Activated naive CD4-positive, alpha-beta T cell treated with Interleukin-2 at 50 U/mL for 16 hours (primary cell): ENCODE measurements around the gene TADA3.

Source experiments
- DNase-seq: peaks from one replicate; pipeline ENCODE4 v3.0.0-alpha.2; 2020

TADA3 gene, protein sequence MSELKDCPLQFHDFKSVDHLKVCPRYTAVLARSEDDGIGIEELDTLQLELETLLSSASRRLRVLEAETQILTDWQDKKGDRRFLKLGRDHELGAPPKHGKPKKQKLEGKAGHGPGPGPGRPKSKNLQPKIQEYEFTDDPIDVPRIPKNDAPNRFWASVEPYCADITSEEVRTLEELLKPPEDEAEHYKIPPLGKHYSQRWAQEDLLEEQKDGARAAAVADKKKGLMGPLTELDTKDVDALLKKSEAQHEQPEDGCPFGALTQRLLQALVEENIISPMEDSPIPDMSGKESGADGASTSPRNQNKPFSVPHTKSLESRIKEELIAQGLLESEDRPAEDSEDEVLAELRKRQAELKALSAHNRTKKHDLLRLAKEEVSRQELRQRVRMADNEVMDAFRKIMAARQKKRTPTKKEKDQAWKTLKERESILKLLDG

DNA sequence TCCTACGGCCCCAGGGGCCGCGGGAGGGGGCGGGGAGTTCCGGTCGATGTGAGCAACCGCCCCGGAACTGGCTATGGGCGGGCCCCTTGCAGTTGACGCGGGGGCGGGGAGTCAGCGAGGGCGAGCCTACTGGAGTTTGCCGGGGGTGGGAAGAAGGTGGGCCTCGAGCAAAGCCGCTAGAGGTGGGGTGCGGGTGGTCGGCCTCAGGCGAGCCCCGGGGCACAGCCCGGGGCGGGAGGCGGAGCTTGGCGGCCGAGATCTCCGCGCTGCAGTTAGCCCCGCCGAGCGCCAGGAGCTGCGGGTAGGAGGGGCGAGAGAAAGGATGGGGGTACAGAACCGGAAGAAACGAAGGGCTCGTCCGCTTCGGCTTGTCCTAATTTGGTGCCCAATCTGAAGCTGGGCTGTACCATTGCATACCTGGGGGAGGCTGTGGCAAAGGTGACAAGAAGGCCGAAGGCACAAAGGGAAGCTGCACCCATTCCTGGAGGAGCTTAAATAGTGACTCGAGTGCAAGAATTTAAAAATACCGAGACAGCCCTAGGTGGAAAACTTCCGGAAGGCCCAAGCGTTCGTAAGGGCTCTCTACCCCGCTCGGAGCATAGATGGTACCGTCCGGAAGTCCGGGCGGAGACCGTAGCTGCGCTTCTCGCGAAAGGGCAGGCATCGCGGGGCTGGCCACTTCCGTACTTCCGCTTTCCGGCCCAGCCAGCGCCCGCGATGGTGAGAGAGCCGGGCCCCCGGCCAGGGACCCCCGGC lies at the start of gene TADA3, which contains the start of gene ARPC4:
TADA3 (minus strand) TSS at position 69 of the 756 bp plus-strand sequence. CDS start 1,007 bp downstream, outside the sequence.
ARPC4 (plus strand) TSS at position 678 of the 756 bp plus-strand sequence; CDS start at position 718, 40 bp downstream.
- DNase-seq = peak; percentile 89

DNA sequence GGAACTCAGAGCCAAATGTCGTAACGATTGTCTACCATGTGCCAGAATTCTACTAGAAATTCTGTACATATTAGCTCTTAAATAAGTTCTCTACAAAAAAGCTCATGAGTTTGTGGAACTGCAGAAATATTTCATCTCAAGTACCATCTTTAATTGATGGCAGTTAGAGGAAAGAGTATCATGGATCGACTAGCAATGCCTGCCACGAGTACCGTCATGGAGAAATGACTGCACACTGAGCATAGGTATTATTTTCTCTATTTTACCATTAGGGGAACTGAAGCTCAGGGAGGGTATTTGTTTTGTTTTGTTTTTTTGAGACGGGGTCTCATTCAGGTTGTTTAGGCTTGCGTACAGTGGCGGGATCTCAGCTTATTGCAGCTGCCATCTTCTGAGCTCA lies 48.7 kb upstream of the TADA3 start:
- DNase-seq = no peak

DNA sequence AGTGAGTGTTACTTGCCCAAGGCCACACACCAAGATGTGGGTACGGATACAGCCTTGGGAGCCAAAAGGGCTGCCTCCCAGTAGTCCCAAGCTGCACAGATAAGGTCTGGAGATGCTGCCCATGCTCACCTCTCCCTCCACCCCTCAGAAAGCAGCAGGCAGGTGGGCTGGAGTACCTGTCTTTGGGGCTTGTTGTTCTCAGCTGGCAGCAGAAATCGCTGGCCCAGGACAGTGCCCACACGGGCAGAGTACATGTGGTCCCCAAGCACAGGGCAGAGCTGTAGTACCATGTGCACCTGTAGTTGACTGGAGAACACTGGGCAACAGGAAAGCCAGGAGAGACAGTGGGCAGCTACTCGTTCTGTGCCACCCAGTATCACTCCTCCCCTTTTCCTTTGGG lies 46.6 kb upstream of the TADA3 start:
- DNase-seq = no peak

DNA sequence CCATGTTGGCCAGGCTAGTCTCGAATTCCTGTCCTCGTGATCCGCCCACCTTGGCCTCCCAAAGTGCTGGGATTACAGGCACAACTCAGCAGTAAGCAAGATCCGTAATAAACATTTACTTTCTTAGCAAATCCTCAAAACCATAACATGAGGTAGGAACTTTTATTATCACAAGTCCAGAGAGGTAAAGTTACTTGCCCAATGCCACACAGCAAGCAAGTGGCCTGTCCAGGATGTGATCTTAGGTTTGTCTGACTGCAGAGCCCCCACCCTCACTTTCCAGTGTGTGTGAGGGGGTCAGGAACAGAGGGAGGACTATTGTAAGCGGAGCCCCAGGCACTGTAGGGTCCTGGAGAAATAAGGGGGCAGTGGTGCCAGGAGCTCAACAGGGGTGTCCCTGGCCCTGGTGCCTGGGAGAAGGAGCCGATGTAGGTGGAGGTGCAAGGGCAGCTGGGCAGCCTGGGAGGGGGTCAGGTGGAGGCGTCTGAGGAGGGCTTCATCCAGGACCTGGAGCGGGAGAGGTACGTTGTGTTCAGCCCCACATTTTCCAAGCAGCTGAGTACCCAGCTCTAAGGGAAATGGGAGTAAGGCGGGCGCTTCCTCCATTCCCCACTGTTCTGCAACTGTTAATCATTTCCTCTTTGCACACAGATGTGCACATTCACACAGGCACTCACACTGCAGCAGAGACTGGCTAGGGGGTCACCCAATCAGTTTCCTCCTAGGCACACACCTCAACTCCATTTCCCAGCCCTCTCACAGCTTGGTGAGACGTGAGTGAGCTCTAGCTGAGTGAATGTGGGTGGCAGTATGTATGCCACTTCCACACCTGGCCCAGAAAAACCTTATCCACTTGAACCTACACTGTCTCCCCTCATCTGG lies 45.7 kb upstream of the TADA3 start:
- no peak for DNase-seq

DNA sequence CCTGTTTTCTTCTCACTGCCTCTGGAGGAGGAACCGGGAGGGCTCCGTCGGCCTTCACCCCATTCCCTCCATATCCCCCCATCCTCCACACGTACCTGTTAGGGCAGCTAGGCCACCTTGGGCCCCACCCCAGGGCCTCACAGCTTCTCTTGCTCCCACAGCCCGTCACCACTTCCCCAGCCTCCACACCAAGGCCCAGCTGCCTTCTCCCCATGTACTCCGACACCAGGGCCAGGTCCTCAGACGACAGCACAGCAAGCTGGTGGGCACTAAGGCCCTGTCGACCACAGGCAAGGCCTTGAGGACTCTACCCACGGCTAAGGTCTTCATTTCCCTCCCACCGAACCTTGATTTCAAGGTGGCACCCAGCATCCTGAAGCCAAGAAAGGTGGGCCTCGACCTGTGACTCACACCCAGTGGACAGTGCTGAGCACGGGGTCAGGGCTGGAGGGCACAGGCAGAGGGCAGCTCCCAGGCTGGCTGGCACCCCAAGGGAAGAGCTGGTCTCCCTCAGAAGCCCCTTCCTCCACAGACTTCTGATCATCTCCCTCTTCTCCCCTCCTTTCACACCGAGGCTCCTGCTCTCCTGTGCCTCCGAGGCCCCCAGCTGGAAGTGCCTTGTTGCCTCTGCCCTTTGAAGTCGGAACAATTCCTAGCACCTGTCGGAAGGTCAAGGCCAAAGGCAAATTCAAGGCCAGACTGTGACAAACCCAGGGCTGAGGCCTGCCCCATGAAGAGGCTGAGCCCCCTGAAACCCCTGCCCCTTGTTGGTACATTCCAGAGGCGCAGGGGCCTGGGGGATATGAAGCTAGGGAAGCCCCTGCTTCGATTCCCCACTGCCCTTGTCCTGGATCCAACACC lies 42.5 kb upstream of the TADA3 start:
- DNase-seq = no peak

DNA sequence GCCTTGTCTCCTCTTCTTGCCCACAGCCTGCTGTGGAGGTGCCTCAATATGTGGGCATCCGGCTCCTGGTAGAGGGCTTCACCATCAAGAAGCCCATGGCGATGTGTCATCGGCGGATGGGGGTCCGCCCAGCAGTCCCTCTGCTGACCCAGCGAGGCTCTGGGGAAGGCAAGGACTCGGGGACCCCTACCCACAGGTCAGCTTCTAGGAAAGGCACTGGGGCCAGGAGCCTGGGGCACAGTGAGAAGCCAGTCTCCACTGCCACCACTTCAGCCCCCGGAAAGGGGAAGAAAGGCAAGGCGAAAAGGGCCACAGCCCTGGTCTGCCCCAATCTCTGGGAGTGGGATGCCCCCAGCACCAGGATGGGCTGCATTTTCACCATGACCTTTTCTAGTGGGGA lies 40.8 kb upstream of the TADA3 start:
- no peak for DNase-seq

DNA sequence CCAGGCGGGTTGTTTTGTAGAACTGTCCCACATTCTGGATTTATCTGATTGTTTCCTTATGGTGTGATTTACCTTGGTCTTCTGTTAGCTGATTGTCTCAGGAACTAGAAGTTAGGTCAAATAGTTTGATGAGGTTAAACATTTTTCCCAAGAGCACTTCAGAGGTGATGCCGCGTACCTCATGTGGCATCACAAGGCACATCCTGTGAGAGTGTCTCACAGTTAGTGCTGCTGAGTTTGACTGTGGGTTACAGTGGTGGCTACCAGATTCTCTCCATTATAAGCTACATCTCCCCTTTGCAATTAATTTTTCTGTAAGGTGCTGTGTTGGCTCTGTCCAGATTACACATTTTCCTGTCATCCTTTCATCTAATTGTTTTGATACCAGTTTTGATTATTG lies 39.0 kb upstream of the TADA3 start:
- no peak for DNase-seq

DNA sequence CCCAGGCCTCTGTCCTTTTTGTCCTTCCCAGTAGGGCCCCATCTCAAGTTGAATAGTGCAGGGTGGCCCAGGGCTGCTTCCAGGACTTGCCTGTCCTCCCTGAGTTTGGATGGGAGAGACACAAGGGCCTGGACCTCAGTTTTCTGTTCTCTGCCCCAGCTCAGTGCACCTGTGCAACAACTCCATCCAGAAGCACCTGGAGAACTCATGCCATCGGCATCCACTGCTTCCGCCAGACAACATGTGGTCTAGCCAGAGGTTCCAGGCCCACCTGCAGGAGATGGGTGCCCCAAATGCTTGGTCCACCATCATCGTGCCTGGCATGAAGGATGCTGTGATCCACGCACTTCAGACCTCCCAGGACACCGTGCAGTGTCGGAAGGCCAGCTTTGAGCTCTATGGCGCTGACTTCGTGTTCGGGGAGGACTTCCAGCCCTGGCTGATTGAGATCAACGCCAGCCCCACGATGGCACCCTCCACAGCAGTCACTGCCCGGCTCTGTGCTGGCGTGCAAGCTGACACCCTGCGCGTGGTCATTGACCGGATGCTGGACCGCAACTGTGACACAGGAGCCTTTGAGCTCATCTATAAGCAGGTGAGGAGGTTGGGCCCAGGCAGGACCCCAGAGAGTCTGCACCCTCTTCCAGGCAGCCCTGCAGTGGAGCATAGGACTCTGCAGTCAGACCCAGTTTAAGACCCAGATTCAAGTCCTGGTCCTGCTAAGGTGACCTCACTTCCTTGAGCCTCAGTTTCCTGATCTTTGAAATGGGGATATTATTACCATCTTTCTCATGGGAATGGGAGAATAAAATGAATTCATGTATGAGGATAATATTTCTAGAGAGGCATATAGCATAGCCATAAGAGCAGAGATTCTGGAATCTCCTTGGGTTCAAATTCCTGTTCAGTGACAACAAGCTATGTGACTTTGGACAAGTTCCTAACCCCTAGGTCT lies 36.8 kb upstream of the TADA3 start:
- no peak for DNase-seq

DNA sequence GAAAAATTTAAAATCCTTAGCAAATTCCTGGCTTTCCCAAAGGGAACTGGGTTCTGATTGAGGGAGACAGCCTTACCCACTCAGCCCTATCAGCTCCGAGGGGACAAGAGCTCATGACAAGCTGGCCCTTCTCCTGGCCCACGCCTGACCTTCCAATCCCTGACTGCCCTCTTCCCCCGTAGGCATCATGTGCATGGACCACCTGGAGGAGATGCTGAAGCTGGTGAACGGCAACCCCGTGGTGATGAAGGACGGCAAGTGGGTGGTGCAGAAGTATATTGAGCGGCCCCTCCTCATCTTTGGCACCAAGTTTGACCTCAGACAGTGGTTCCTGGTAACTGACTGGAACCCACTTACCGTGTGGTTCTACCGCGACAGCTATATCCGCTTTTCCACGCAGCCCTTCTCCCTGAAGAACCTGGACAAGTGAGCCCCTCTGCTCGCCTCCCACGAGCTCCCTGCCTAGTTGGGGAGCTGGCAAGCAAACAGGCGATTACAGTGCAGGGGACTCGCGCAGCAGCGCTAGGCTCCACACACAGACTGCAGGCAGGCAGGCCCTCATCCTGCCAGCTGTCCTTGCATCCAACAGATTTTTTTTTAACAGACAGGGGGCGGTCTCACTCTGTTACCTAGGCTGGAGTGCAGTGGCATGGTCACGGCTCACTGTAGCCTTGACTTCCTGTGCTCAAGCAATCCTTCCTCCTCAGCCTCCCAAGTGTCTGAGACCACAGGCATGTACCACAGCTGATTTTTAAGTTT lies 34.7 kb upstream of the TADA3 start:
- peak; percentile 18 for DNase-seq

DNA sequence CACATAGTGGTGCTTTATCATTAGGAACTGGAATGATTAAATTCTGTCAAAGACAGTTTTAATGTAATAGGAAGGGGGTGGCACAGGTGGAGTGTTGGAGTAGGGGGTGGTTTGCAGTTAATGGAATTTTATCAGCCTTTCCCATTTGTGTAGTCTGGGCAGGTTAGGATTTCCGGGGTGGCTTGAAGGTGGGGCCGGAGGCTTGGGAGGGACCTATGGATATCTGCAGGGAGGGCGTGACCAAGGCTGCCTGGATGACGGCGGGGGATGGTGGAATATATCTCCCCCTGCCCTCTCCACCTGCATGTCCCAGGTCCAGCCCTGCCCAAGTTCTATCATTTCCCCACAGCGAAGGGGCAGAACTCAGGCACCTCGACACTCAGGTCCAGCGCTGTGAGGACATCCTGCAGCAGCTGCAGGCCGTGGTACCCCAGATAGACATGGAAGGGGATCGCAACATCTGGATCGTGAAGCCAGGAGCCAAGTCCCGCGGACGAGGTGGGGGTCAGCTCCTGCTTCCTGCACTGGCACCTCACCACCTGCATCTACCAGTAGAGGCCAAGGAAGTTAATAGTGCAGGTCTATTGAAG lies 33.3 kb upstream of the TADA3 start:
- no peak for DNase-seq

DNA sequence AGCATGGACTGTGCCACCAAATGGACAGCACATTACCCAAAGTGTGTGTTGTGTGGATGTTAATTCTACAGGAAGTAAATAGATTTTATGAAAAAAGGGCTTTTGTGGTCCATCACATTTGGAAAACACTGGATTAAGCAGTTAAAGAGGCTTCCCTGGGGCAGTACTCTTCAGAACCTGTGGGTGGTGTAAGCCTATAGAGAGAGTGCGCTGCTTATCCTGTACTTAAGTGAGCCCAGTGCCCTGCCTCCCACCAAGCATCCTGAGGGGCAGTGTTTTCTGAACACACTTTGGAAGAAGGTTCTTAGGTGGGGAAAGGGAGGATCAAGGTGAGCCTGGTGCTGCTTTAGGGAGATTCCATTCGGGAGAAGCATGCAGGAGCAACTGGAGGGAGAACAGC lies 28.7 kb upstream of the TADA3 start:
- no peak for DNase-seq

DNA sequence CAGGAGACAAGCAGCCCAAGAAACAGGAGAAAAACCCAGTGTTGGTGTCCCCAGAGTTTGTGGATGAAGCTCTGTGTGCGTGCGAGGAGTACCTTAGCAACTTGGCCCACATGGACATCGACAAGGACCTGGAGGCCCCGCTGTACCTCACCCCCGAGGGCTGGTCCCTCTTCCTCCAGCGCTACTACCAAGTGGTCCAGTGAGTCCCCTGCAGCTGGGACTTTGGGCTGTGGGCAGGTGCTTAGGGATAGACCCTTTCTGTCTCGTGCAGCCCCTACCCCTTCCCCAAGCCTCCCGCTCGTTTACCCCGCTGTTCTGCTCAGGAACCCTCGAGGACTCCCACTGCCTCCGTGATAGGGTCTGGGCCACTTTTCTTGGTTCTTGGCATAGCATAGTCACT lies 28.3 kb upstream of the TADA3 start:
- no peak for DNase-seq

DNA sequence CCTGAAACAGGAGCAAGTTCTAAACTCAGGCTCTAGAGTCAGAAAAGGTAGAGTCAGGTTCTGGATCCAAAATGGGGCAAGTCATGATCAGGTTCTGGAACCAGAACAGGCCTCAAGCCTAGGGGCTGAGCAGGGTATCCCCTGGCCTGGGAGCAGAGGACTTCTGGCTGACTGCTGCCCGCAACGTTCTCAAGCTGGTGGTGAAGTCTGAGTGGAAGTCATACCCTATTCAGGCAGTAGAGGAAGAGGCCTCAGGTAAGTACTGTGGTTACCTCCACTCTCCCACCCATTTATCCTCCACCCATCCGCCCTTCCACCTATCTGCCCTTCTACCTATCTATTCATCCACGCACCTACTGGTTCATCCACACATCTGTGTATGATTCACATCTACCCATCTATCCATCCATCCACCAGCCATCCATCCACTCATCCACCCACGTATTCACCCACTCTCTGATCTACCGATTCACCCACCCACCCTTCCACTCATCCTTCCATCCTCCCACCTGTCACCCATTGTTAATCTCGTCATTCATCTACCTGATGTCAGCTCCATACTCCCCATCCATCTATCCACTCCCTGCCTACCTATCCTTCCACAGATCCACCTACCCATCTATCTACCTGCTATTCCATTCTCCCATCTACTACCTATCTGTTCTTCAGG lies 26.5 kb upstream of the TADA3 start:
- no peak for DNase-seq

DNA sequence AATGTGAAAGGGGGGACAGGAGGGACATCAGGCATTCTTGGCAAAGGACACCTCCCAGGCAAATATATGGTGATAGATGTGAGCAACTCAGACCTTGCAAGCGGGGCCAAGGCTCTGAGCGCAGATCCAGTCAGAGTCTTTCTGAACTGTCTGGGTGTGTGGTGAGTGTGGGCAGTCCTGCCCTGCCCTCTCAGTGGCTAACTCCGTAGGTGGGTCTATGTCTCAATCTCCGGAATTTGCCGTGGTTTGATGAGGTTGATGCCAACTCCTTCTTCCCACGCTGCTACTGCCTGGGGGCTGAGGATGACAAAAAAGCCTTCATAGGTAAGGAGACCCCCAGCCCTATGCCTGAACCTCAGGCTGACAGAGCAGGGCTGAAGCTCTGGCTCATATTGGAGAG lies 25.2 kb upstream of the TADA3 start:
- DNase-seq = no peak

DNA sequence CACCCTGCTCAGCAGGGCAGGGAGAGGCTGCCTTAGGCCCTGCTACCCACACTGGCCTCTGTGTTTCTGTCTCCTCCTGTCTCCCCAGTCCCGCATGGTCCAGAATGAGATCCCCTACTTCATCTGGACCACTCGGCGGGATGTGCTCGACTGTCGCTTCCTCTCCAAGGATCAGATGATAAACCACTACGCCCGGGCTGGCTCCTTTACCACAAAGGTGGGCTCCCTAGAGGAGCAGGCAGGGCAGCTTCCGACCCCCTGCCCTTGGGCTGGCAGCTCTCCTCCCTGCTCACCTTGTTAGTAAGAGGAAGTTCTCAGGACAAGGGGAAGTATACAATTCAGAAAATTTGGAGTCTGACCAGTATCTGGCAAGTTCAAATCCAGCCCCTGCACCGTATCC lies 23.7 kb upstream of the TADA3 start:
- no peak for DNase-seq

DNA sequence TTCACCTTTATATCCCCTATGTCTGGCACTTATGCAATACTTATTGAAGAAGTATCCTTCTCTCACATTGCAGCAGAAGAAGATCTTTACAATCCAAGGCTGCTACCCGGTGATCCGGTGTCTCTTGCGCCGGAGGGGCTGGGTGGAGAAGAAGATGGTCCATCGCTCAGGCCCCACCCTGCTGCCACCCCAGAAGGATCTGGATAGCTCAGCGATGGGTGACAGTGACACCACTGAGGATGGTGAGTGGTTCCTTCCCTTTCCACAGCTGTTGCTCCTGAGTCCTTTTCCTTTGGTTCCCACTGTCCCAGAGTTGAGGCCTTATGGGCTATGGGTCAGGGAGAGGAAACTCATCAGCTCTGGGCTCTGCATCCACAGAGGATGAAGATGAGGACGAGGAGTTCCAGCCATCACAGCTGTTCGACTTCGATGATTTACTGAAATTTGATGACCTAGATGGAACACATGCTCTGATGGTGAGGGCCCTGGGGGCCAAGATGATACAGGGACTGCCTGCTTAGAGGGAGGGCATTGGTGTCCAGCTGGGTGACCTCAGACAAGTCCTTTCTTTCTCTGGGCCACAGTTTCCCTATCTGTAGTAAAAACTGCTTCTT lies 20.7 kb upstream of the TADA3 start:
- DNase-seq = no peak

DNA sequence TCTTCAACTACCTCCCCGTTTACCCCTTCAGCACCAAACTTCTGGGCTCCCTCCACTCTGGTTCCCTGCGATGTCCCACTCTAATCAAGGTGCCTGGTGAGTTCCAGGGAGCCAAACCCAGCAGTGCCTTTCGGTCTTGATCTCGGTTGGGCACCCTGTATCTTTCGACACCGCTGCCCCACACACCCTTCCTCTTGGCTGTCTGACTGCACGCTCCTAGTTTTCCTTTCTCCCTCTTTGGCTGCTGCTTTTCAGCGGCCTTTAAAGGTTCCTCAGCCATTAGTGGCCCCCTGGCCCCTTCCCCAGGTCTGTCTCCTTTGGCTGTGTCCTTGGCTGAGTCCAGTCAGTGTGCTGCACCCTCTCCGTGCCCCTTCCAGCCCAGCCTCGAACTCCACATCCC lies 18.6 kb upstream of the TADA3 start:
- DNase-seq = no peak

DNA sequence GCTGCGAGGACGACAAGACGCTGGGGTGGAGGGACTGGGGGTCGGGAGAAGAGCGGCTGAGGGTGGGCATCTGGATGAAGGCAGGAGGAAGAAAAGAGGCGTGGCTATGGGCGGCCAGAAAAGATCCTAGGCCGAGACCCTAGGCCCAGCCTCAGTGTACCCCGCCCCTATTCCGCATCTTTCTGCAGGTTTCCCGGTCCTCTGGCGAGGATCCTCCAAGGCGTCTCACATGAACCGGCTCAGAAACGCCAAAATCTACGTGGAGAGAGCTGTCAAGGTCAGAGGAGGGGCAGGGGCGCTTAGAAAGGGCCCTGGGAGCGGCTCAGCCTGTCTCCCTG lies 18.1 kb upstream of the TADA3 start:
- DNase-seq = no peak
